ENCODE data around the gene RABEP2.
"Not testable (repeated sequence)": the region's sequence is repeated elsewhere in the genome, so short reads cannot be mapped to it uniquely, and the experiment has no call there.

The RABEP2 gene

GRCh38 chr16:28932339-28933141 lies 7.5 kb upstream of the RABEP2 start:
- Histone ChIP-seq H3K27me3 (ENCODE audit: insufficient read depth, low read length) (no peaks in the 10 kb centered on the region), H3K4me1 (ENCODE audit: control insufficient read depth, insufficient read depth, low read length, unreplicated experiment) (peaks cover 4% of the 10 kb centered on the region), H3K79me2 (ENCODE audit: control insufficient read depth, insufficient read depth, low read length, unreplicated experiment) (no peaks in the 10 kb centered on the region), H3K27ac (ENCODE audit: low read depth, low read length) (no peak overlapping the region), H3K4me3 (ENCODE audit: low read depth, low read length) (no peak overlapping the region), H2AFZ (ENCODE audit: low read length, unreplicated experiment) (no peak overlapping the region), H3K36me3 (ENCODE audit: insufficient read depth, low read length) (no peaks in the 10 kb centered on the region)

DNA sequence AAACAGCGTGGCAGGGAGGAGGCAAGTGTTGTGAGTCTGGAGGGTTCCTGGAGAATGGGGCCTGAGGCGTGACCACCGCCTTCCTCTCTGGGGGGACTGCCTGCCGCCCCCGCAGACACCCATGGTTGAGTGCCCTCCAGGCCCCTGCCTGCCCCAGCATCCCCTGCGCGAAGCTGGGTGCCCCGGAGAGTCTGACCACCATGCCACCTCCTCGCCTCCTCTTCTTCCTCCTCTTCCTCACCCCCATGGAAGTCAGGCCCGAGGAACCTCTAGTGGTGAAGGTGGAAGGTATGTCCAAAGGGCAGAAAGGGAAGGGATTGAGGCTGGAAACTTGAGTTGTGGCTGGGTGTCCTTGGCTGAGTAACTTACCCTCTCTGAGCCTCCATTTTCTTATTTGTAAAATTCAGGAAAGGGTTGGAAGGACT lies 6.8 kb upstream of the RABEP2 start, which contains the start of gene CD19:
TSS of gene CD19 (plus strand) at position 171 of the 425 bp plus-strand sequence. CDS start at position 201, 30 bp downstream.
- no peak within 1 kb of the TSS for H3K4me3 ChIP-seq (ENCODE audit: low read depth, low read length)
- no peak within 1 kb of the TSS for H2AFZ ChIP-seq (ENCODE audit: low read length, unreplicated experiment)
- no peak within 1 kb of the TSS for H3K27ac ChIP-seq (ENCODE audit: low read depth, low read length)

GRCh38 chr16:28930652-28931051 lies 5.6 kb upstream of the RABEP2 start:
- Histone ChIP-seq H3K27ac (ENCODE audit: low read depth, low read length) (no peak overlapping the region), H2AFZ (ENCODE audit: low read length, unreplicated experiment) (no peak overlapping the region), H3K36me3 (ENCODE audit: insufficient read depth, low read length) (no peaks in the 10 kb centered on the region), H3K4me3 (ENCODE audit: low read depth, low read length) (no peak overlapping the region), H3K4me1 (ENCODE audit: control insufficient read depth, insufficient read depth, low read length, unreplicated experiment) (peaks cover 7% of the 10 kb centered on the region), H3K79me2 (ENCODE audit: control insufficient read depth, insufficient read depth, low read length, unreplicated experiment) (no peaks in the 10 kb centered on the region), H3K27me3 (ENCODE audit: insufficient read depth, low read length) (no peaks in the 10 kb centered on the region)

More for the DNA sequence above, 6.8 kb upstream of the RABEP2 start, which contains the start of gene CD19:
- no peaks in the 10 kb centered on the region for H3K36me3 ChIP-seq (ENCODE audit: insufficient read depth, low read length)
- H3K79me2 ChIP-seq (ENCODE audit: control insufficient read depth, insufficient read depth, low read length, unreplicated experiment) = no peaks in the 10 kb centered on the region
- H3K27me3 ChIP-seq (ENCODE audit: insufficient read depth, low read length) = no peaks in the 10 kb centered on the region
- peaks cover 4% of the 10 kb centered on the region for H3K4me1 ChIP-seq (ENCODE audit: control insufficient read depth, insufficient read depth, low read length, unreplicated experiment)

- no peak overlapping the region for H2AFZ ChIP-seq (ENCODE audit: low read length, unreplicated experiment)
- no peaks in the 10 kb centered on the region for H3K36me3 ChIP-seq (ENCODE audit: insufficient read depth, low read length)
- H3K27ac ChIP-seq (ENCODE audit: low read depth, low read length) = no peak overlapping the region
- no peaks in the 10 kb centered on the region for H3K79me2 ChIP-seq (ENCODE audit: control insufficient read depth, insufficient read depth, low read length, unreplicated experiment)
- no peaks in the 10 kb centered on the region for H3K27me3 ChIP-seq (ENCODE audit: insufficient read depth, low read length)
- H3K4me1 ChIP-seq (ENCODE audit: control insufficient read depth, insufficient read depth, low read length, unreplicated experiment) = peaks cover 4% of the 10 kb centered on the region
- no peak overlapping the region for H3K4me3 ChIP-seq (ENCODE audit: low read depth, low read length)
Observed at GRCh38 chr16:28930203-28930602, 5.2 kb upstream of the RABEP2 start.

DNA sequence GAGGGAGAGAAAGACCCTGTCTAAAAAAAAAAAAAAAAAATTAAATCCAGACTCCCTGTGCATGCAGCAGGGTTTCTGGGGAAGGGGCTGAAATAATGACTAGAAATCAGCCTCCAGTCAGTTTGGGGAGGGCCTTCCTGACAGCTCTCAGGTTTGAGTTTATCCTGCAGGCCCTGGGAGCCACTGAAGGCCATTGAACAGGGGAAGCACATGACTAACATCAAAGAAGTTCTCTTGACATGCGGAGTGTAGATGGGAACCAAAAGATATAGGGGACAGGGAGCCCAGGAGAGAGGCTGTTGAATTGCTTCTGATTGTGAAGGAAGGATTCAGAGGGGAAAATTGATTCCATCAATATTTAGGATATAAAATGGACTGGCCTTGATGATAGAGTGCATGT lies 2.8 kb upstream of the RABEP2 start:
- Histone ChIP-seq H3K4me3 (ENCODE audit: low read depth, low read length) (no peak overlapping the region), H3K27ac (ENCODE audit: low read depth, low read length) (no peak overlapping the region), H3K79me2 (ENCODE audit: control insufficient read depth, insufficient read depth, low read length, unreplicated experiment) (no peaks in the 10 kb centered on the region), H3K4me1 (ENCODE audit: control insufficient read depth, insufficient read depth, low read length, unreplicated experiment) (peaks cover 4% of the 10 kb centered on the region), H2AFZ (ENCODE audit: low read length, unreplicated experiment) (no peak overlapping the region), H3K27me3 (ENCODE audit: insufficient read depth, low read length) (no peaks in the 10 kb centered on the region), H3K36me3 (ENCODE audit: insufficient read depth, low read length) (no peaks in the 10 kb centered on the region)

- not testable (repeated sequence) for H2AFZ ChIP-seq (ENCODE audit: low read length, unreplicated experiment); H3K27me3 ChIP-seq (ENCODE audit: insufficient read depth, low read length); H3K36me3 ChIP-seq (ENCODE audit: insufficient read depth, low read length); H3K79me2 ChIP-seq (ENCODE audit: control insufficient read depth, insufficient read depth, low read length, unreplicated experiment); H3K4me1 ChIP-seq (ENCODE audit: control insufficient read depth, insufficient read depth, low read length, unreplicated experiment); H3K27ac ChIP-seq (ENCODE audit: low read depth, low read length)
- peak overlapping the region; percentile 84 for H3K4me3 ChIP-seq (ENCODE audit: low read depth, low read length)
Observed at GRCh38 chr16:28926284-28926683, 1.2 kb upstream of the RABEP2 start.

- H3K27me3 ChIP-seq (ENCODE audit: insufficient read depth, low read length) = no peaks in the 10 kb centered on the region
- no peaks in the 10 kb centered on the region for H3K79me2 ChIP-seq (ENCODE audit: control insufficient read depth, insufficient read depth, low read length, unreplicated experiment)
- H3K4me1 ChIP-seq (ENCODE audit: control insufficient read depth, insufficient read depth, low read length, unreplicated experiment) = peaks cover 4% of the 10 kb centered on the region
- no peaks in the 10 kb centered on the region for H3K36me3 ChIP-seq (ENCODE audit: insufficient read depth, low read length)
- H3K27ac ChIP-seq (ENCODE audit: low read depth, low read length) = peak overlapping the region; percentile 85
- H2AFZ ChIP-seq (ENCODE audit: low read length, unreplicated experiment) = peak overlapping the region; percentile 76
- H3K4me3 ChIP-seq (ENCODE audit: low read depth, low read length) = peak overlapping the region; percentile 84
Observed at GRCh38 chr16:28925386-28926228, 569 bp upstream of the RABEP2 start.

DNA sequence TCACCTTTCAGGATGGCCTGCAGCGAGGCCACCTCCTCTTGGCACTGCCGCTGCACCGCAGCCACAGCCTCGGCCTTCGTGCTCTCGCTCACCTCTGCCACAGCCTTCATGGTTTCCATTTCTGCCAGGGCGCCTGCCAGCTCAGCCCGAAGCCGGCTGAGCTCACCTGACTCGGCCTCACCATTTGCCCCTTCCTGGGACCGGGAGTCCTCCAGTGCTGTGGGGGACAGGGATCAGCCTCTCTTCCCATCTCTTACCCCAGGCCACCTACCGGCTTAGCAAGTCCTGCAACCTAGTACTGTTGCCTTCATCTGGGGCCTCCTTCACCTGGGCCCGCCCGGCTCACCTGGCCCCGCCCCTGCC lies 658 bp downstream of the RABEP2 start:
- Histone ChIP-seq H2AFZ (ENCODE audit: low read length, unreplicated experiment) (no peak overlapping the region), H3K4me1 (ENCODE audit: control insufficient read depth, insufficient read depth, low read length, unreplicated experiment) (peaks cover 4% of the 10 kb centered on the region), H3K27ac (ENCODE audit: low read depth, low read length) (no peak overlapping the region)

GRCh38 chr16:28923652-28924398 lies 1.2 kb downstream of the RABEP2 start:
- Histone ChIP-seq H3K36me3 (ENCODE audit: insufficient read depth, low read length) (no peaks in the 10 kb centered on the region), H3K4me3 (ENCODE audit: low read depth, low read length) (no peak overlapping the region), H3K27me3 (ENCODE audit: insufficient read depth, low read length) (no peaks in the 10 kb centered on the region), H3K79me2 (ENCODE audit: control insufficient read depth, insufficient read depth, low read length, unreplicated experiment) (no peaks in the 10 kb centered on the region), H2AFZ (ENCODE audit: low read length, unreplicated experiment) (no peak overlapping the region), H3K27ac (ENCODE audit: low read depth, low read length) (no peak overlapping the region), H3K4me1 (ENCODE audit: control insufficient read depth, insufficient read depth, low read length, unreplicated experiment) (peaks cover 4% of the 10 kb centered on the region)

More for the DNA sequence above, 658 bp downstream of the RABEP2 start:
- no peaks in the 10 kb centered on the region for H3K36me3 ChIP-seq (ENCODE audit: insufficient read depth, low read length)
- no peaks in the 10 kb centered on the region for H3K27me3 ChIP-seq (ENCODE audit: insufficient read depth, low read length)
- H3K79me2 ChIP-seq (ENCODE audit: control insufficient read depth, insufficient read depth, low read length, unreplicated experiment) = no peaks in the 10 kb centered on the region
- H3K4me3 ChIP-seq (ENCODE audit: low read depth, low read length) = peak overlapping the region; percentile 84

GRCh38 chr16:28923231-28923587 lies 1.8 kb downstream of the RABEP2 start:
- H3K4me3 ChIP-seq (ENCODE audit: low read depth, low read length) = no peak overlapping the region
- H3K27me3 ChIP-seq (ENCODE audit: insufficient read depth, low read length) = no peaks in the 10 kb centered on the region
- no peak overlapping the region for H3K27ac ChIP-seq (ENCODE audit: low read depth, low read length)
- H3K79me2 ChIP-seq (ENCODE audit: control insufficient read depth, insufficient read depth, low read length, unreplicated experiment) = no peaks in the 10 kb centered on the region
- H3K36me3 ChIP-seq (ENCODE audit: insufficient read depth, low read length) = no peaks in the 10 kb centered on the region
- H2AFZ ChIP-seq (ENCODE audit: low read length, unreplicated experiment) = no peak overlapping the region
- H3K4me1 ChIP-seq (ENCODE audit: control insufficient read depth, insufficient read depth, low read length, unreplicated experiment) = peaks cover 4% of the 10 kb centered on the region

Data from ACC112 (cell line).